Muscle of arm (tissue), 12 donors: ENCODE data around the gene TMEM178B. TPM values are rescaled to one million over a fixed set of nuclear protein-coding genes. Genes with fewer than 3 reads are reported as not detected.

Source experiments
- DNase-seq: peaks from one replicate; pipeline ENCODE4 v3.0.0-alpha.2; 2013
- polyA plus RNA-seq, 12 donors: library from polyadenylated mRNA; unstranded; fragments of 120-200 nt; gene quantifications; one replicate each; pipeline ENCODE4 v1.2.1, GENCODE V29; 2013; ENCODE audit not compliant: insufficient read length in 12 of 12

TMEM178B gene
- polyA plus RNA-seq, 12 donors, result 0.50 to 1.9 (median 0.73) TPM; not detected in 1

GRCh38 chr7:141527076-141527475 lies 453.2 kb downstream of the TMEM178B start:
- no peak for DNase-seq

DNA sequence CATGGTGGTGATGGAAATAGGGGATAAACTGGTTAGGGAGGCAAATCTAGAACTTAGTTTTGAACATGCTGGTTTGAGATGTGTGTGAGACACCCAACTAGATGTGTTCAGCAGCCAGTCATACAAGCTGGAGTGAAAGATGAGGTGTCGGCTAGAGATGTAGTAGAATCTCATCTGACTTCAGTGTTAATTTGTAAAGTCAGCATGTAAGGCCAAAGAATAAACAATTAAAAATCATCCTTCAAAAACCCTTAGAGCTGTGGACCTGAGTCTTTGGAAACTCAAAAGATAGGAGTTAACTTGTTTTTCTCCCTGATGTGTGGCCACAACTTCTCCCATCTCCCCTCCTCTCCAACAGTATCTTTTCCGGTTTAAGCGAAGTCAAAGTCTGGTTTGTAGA lies 454.5 kb downstream of the TMEM178B start:
- DNase-seq, result no peak

Other genes with a start within 250 kb of the TMEM178B start
- 10 to 100 TPM in 10 of 12 donors, 1 to 10 TPM in 1, not detected in 1; 9.8 to 17.6 (median 13.2) TPM for gene BRAF, start 149.1 kb upstream of the TMEM178B start, polyA plus RNA-seq
- 10 to 100 TPM in 11 of 12 donors, not detected in 1; 51.0 to 85.6 (median 75.8) TPM for gene MRPS33, start 59.1 kb upstream of the TMEM178B start, polyA plus RNA-seq